ENCODE results near the gene NEURL1B. TPM values are rescaled to one million over a fixed set of nuclear protein-coding genes. Genes with fewer than 3 reads are reported as not detected.

Gene NEURL1B
- total RNA-seq, 2 donors from 2014 or later: 4.9 to 6.3 TPM

DNA sequence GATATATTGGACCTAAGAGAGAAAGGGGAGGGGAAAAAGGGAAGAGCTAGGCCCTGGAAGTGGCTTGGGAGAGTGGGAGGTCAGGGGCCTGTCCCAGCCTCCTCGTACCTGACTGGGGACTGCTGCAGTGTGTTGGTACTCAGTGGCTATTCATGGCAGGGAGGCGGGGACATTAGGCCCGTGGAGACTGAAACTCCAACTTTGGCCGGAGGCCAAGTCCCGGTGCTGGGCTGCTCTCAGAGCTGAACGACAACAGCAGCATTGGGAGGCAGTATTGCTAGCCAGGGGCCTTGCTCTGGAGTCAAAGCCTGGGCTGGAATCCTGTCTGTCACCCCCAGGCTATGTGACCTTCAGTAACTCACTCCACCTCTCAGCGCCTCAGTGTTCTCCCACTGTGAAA lies 37.8 kb downstream of the NEURL1B start:
- H3K4me1 Mint-ChIP-seq: no peaks in the 10 kb centered on the region
- Histone ChIP-seq H3K4me3 (ENCODE audit: low read length) (no peak overlapping the region), H3K9me3 (ENCODE audit: control insufficient read depth, low read length) (no peaks in the 10 kb centered on the region), H3K27me3 (ENCODE audit: control insufficient read depth, insufficient read depth, low read length, poor library complexity, severe bottlenecking) (peaks cover 20% of the 10 kb centered on the region), H3K36me3 (ENCODE audit: control insufficient read depth, insufficient read depth, low read length) (no peaks in the 10 kb centered on the region), H3K9ac (ENCODE audit: extremely low read depth, low read length, poor library complexity, severe bottlenecking) (no peak overlapping the region), H3K27ac (ENCODE audit: low read depth, low read length) (no peak overlapping the region), H3K4me1 (ENCODE audit: control insufficient read depth, insufficient read depth, low read length) (no peaks in the 10 kb centered on the region)
- DNase-seq: no peak
- no peaks in the 10 kb centered on the region for H3K36me3 Mint-ChIP-seq (ENCODE audit: low read depth)
- H3K27me3 Mint-ChIP-seq (ENCODE audit: insufficient read depth): peaks cover 23% of the 10 kb centered on the region
- H3K9me3 Mint-ChIP-seq: peaks cover 6% of the 10 kb centered on the region
- H3K4me3 Mint-ChIP-seq: no peak overlapping the region
- TF ChIP-seq, protein P1, sequence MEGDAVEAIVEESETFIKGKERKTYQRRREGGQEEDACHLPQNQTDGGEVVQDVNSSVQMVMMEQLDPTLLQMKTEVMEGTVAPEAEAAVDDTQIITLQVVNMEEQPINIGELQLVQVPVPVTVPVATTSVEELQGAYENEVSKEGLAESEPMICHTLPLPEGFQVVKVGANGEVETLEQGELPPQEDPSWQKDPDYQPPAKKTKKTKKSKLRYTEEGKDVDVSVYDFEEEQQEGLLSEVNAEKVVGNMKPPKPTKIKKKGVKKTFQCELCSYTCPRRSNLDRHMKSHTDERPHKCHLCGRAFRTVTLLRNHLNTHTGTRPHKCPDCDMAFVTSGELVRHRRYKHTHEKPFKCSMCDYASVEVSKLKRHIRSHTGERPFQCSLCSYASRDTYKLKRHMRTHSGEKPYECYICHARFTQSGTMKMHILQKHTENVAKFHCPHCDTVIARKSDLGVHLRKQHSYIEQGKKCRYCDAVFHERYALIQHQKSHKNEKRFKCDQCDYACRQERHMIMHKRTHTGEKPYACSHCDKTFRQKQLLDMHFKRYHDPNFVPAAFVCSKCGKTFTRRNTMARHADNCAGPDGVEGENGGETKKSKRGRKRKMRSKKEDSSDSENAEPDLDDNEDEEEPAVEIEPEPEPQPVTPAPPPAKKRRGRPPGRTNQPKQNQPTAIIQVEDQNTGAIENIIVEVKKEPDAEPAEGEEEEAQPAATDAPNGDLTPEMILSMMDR (conservative IDR thresholded peaks at IDR 0.05): no peak
- 90 to 95% methylated on average over 5 to 7 of the region's 7 CpGs for WGBS, 2 experiments (ENCODE audit: insufficient coverage in 1 of 2, insufficient read length in 1 of 2)
- H3K27ac Mint-ChIP-seq: no peak overlapping the region

DNA sequence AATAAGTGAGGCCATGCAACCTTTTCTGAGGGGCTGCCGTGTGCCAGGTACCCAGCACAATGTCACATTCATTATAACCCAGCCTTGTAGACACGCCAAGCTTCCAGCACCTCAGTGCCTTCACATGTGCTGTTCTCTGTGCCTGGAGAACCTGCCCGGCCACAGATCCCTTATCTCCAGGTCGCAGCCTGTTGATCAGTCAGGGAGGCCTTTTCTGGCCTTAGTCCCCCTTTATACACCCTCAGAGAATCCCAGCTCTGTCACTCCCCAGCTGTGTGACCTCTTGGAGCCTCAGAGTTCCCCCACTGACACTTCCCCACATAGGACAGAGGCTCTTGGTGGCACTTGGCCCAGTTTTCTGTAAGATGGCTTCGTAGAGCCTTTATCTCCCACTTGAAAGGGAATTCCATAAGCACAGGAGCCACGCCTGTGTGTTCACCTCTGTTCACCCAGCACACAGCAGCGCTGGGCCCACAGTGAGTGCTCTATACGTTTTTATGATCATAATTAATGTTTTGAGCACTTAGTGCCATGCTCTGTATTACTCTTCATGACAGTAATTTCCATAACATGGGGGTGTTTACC lies 38.7 kb downstream of the NEURL1B start:
- no peaks in the 10 kb centered on the region for H3K4me1 ChIP-seq (ENCODE audit: control insufficient read depth, insufficient read depth, low read length)
- WGBS, 2 experiments (ENCODE audit: insufficient coverage in 1 of 2, insufficient read length in 1 of 2): 93 to 98% methylated on average over 8 of the region's 8 CpGs
- Mint-ChIP-seq H3K27ac (peak overlapping the region; percentile 52), H3K4me3 (no peak overlapping the region), H3K4me1 (peaks cover 6% of the 10 kb centered on the region), H3K36me3 (ENCODE audit: low read depth) (no peaks in the 10 kb centered on the region), H3K27me3 (ENCODE audit: insufficient read depth) (peaks cover 30% of the 10 kb centered on the region), H3K9me3 (peaks cover 6% of the 10 kb centered on the region)
- TF ChIP-seq, protein P1 (conservative IDR thresholded peaks at IDR 0.05): no peak
- H3K27ac ChIP-seq (ENCODE audit: low read depth, low read length): no peak overlapping the region
- no peak for DNase-seq
- no peaks in the 10 kb centered on the region for H3K36me3 ChIP-seq (ENCODE audit: control insufficient read depth, insufficient read depth, low read length)
- H3K4me3 ChIP-seq (ENCODE audit: low read length): no peak overlapping the region
- H3K9ac ChIP-seq (ENCODE audit: extremely low read depth, low read length, poor library complexity, severe bottlenecking): no peak overlapping the region
- peaks cover 27% of the 10 kb centered on the region for H3K27me3 ChIP-seq (ENCODE audit: control insufficient read depth, insufficient read depth, low read length, poor library complexity, severe bottlenecking)
- H3K9me3 ChIP-seq (ENCODE audit: control insufficient read depth, low read length): no peaks in the 10 kb centered on the region

DNA sequence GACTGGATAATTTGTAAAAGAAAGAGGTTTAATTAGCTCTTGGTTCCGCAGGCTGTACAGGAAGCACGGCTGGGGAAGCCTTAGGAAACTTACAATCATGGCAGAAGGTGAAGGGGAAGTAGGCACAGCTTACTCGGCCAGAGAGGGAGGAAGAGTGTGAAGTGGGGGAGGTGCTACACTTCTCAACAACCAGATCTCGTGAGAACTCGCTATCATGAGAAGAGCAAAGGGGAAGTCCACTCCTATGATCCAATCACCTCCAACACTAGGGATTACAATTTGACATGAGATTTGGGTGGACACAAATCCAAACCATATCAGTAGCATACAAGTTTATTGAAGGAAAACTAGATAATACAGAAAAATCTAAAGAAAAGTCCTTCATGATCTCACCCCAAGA lies 39.9 kb downstream of the NEURL1B start:
- Histone ChIP-seq H3K9me3 (ENCODE audit: control insufficient read depth, low read length) (no peaks in the 10 kb centered on the region), H3K4me3 (ENCODE audit: low read length) (no peak overlapping the region), H3K9ac (ENCODE audit: extremely low read depth, low read length, poor library complexity, severe bottlenecking) (no peak overlapping the region), H3K36me3 (ENCODE audit: control insufficient read depth, insufficient read depth, low read length) (no peaks in the 10 kb centered on the region), H3K27ac (ENCODE audit: low read depth, low read length) (no peak overlapping the region), H3K27me3 (ENCODE audit: control insufficient read depth, insufficient read depth, low read length, poor library complexity, severe bottlenecking) (peaks cover 36% of the 10 kb centered on the region), H3K4me1 (ENCODE audit: control insufficient read depth, insufficient read depth, low read length) (no peaks in the 10 kb centered on the region)
- Mint-ChIP-seq H3K4me1 (peaks cover 6% of the 10 kb centered on the region), H3K36me3 (ENCODE audit: low read depth) (no peaks in the 10 kb centered on the region), H3K9me3 (peaks cover 6% of the 10 kb centered on the region), H3K27ac (no peak overlapping the region), H3K4me3 (no peak overlapping the region), H3K27me3 (ENCODE audit: insufficient read depth) (peaks cover 42% of the 10 kb centered on the region)
- WGBS, 2 experiments (ENCODE audit: insufficient coverage in 1 of 2, insufficient read length in 1 of 2): 84 to 100% methylated on average over 2 to 3 of the region's 5 CpGs
- DNase-seq: no peak
- TF ChIP-seq, protein P1 (conservative IDR thresholded peaks at IDR 0.05): no peak

Data from endodermal cell (in vitro differentiated cells).